GM23338 (cell line): ENCODE results near the gene NAT8L. TPM values are rescaled to one million over a fixed set of nuclear protein-coding genes. Genes with fewer than 3 reads are reported as not detected.

Experiments used
- ATAC-seq: fragments of 200-7000 bp; cut with Tn5 transposase; 3 replicates; pipeline ENCODE4 v1.9.1; 2020
- DNase-seq: peaks from one replicate; pipeline ENCODE4 v3.0.0-alpha.2; 2015; ENCODE audit warnings: low spot score
- H2AFZ ChIP-seq: fragments of 200-600 bp; sonication (generic); 2 replicates; pipeline ENCODE4 v1.8.0; 2016; ENCODE audit warnings: antibody characterized with exemption, mild to moderate bottlenecking, moderate library complexity
- H3F3A ChIP-seq: fragments of 200-600 bp; sonication (generic); replicated peaks from 2 replicates; pipeline ENCODE4 v1.8.0; 2017; ENCODE audit warnings: antibody characterized with exemption, mixed run types, low read depth
- H3K27ac ChIP-seq: fragments of 200-600 bp; sonication (generic); 2 replicates; pipeline ENCODE4 v1.6.1; 2016; ENCODE audit warnings: low read depth
- H3K27me3 ChIP-seq: fragments of 200-600 bp; sonication (generic); 2 replicates; pipeline ENCODE4 v1.8.0; 2016; ENCODE audit warnings: mild to moderate bottlenecking, mixed run types, moderate library complexity; ENCODE audit not compliant: insufficient read depth
- H3K36me3 ChIP-seq: fragments of 200-600 bp; sonication (generic); 2 replicates; pipeline ENCODE4 v1.8.0; 2016; ENCODE audit warnings: mild to moderate bottlenecking; ENCODE audit not compliant: insufficient read depth
- H3K4me1 ChIP-seq: fragments of 200-600 bp; sonication (generic); 2 replicates; pipeline ENCODE4 v1.8.0; 2016; ENCODE audit warnings: mild to moderate bottlenecking, moderate library complexity; ENCODE audit not compliant: insufficient read depth
- H3K4me2 ChIP-seq: fragments of 200-600 bp; sonication (generic); 2 replicates; pipeline ENCODE4 v1.7.1; 2017; ENCODE audit warnings: mixed run types
- H3K4me3 ChIP-seq: fragments of 200-600 bp; sonication (generic); 2 replicates; pipeline ENCODE4 v1.6.1; 2016; ENCODE audit warnings: mixed run types
- H3K79me2 ChIP-seq: fragments of 200-600 bp; sonication (generic); replicated peaks from 2 replicates; pipeline ENCODE4 v1.8.0; 2017; ENCODE audit warnings: mild to moderate bottlenecking; ENCODE audit not compliant: insufficient read depth
- H3K9me2 ChIP-seq: fragments of 200-600 bp; sonication (generic); 2 replicates; pipeline ENCODE4 v1.8.0; 2017; ENCODE audit not compliant: insufficient read depth
- H4K20me1 ChIP-seq: fragments of 200-600 bp; sonication (generic); replicated peaks from 2 replicates; pipeline ENCODE4 v1.8.0; 2017; ENCODE audit warnings: mild to moderate bottlenecking; ENCODE audit not compliant: insufficient read depth
- H3K27ac Mint-ChIP-seq: 2 replicates; pipeline ENCODE4 v1.8.0; 2020; ENCODE audit warnings: inconsistent platforms, mild to moderate bottlenecking, moderate library complexity, mixed read lengths
- H3K27me3 Mint-ChIP-seq: 3 replicates; pipeline ENCODE4 v1.8.0; 2022; ENCODE audit warnings: low read depth, mild to moderate bottlenecking, moderate library complexity, mixed read lengths, inconsistent platforms; ENCODE audit not compliant: insufficient read depth, poor library complexity
- H3K36me3 Mint-ChIP-seq: 3 replicates; pipeline ENCODE4 v1.8.0; 2021; ENCODE audit warnings: low read depth, mild to moderate bottlenecking, inconsistent platforms, moderate library complexity, mixed read lengths
- H3K4me1 Mint-ChIP-seq: 3 replicates; pipeline ENCODE4 v1.8.0; 2020; ENCODE audit warnings: mild to moderate bottlenecking, inconsistent platforms, mixed read lengths
- H3K4me3 Mint-ChIP-seq: 3 replicates; pipeline ENCODE4 v1.8.0; 2021; ENCODE audit warnings: moderate library complexity, mild to moderate bottlenecking, inconsistent platforms, mixed read lengths
- H3K9me3 Mint-ChIP-seq: 3 replicates; pipeline ENCODE4 v1.8.0; 2020; ENCODE audit warnings: moderate library complexity, mild to moderate bottlenecking, inconsistent platforms, mixed read lengths
- CREB1 ChIP-seq: fragments of 250-450 bp; sonication (Bioruptor Pico); IDR thresholded peaks from 2 replicates; pipeline ENCODE4 v1.5.0; 2020; ENCODE audit warnings: low read depth, mild to moderate bottlenecking, moderate library complexity
- EZH2phosphoT487 ChIP-seq: fragments of 200-600 bp; sonication (generic); IDR thresholded peaks from one replicate; pipeline ENCODE4 v1.8.1; 2018; ENCODE audit warnings: antibody characterized with exemption; ENCODE audit not compliant: unreplicated experiment
- JUNB ChIP-seq: IDR thresholded peaks from one replicate; pipeline ENCODE4 v1.6.1; 2016; ENCODE audit warnings: antibody characterized with exemption; ENCODE audit not compliant: unreplicated experiment
- NANOG ChIP-seq: IDR thresholded peaks from 2 replicates; pipeline ENCODE4 v1.6.1; 2016; ENCODE audit warnings: antibody characterized with exemption, borderline replicate concordance
- POLR2AphosphoS5 ChIP-seq: IDR thresholded peaks from 2 replicates; pipeline ENCODE4 v1.6.1; 2016; ENCODE audit warnings: antibody characterized with exemption, low read depth
- REST ChIP-seq: IDR thresholded peaks from one replicate; pipeline ENCODE4 v1.6.1; 2018; ENCODE audit warnings: antibody characterized with exemption; ENCODE audit not compliant: unreplicated experiment
- STAT1 ChIP-seq: IDR thresholded peaks from one replicate; pipeline ENCODE4 v1.6.1; 2016; ENCODE audit warnings: antibody characterized with exemption; ENCODE audit not compliant: unreplicated experiment
- ZNF331 ChIP-seq: fragments of 250-450 bp; sonication (Bioruptor Pico); IDR thresholded peaks from 2 replicates; pipeline ENCODE4 v1.5.0; 2020; ENCODE audit warnings: low read depth, mild to moderate bottlenecking, moderate library complexity
- polyA plus RNA-seq: library from polyadenylated mRNA; unstranded; fragments of >200 nt; fragmentation: Nextera tagmentation; extraction: Ambion mirVana; gene quantifications from 2 replicates; pipeline ENCODE4 v1.2.1, GENCODE V29; 2016
- total RNA-seq: library from RNA; depleted of rRNA; stranded (reverse); fragments of >200 nt; shearing (Covaris generic); gene quantifications from 2 replicates; pipeline ENCODE4 v1.2.3, GENCODE V29; 2014
- TF ChIP-seq, protein P1 (sequence below): fragments of 250-450 bp; sonication (Bioruptor Pico); IDR thresholded peaks from 2 replicates; pipeline ENCODE4 v1.5.0; 2020; ENCODE audit warnings: mild to moderate bottlenecking, moderate library complexity

NAT8L gene
- total and polyA plus RNA-seq, 2 experiments from 2014 or later, result 1.6 to 9.7 TPM

DNA sequence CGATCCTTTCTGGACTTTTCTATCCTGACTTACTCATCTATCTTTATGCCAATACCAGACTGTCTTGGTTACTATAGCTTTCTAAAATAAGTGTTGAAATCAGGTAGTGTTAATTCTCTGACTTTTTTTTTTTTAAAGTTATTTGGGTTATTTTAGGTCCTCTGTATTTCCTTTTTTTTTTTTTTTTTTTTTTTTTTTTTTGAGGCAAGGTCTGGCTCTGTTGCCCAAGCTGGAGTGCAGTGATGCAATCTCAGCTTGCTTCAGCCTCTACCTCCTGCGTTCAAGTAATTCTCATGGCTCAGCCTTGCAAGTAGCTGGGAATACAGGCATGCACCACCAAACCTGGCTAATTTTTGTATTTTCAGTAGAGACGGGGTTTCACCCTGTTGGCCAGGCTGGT, 47.5 kb upstream of the NAT8L start:
- Histone ChIP-seq H3K4me2 (no peak overlapping the region), H3K36me3 (no peaks in the 10 kb centered on the region), H3K79me2 (peaks cover 18% of the 10 kb centered on the region), H3K4me3 (no peak overlapping the region), H4K20me1 (peaks cover 12% of the 10 kb centered on the region), H3F3A (no peaks in the 10 kb centered on the region; the same call in 1 of the 2 replicates), H3K27me3 (peaks cover 7% of the 10 kb centered on the region; the same call in 1 of the 2 replicates), H3K4me1 (peaks cover 5% of the 10 kb centered on the region; the same call in 1 of the 2 replicates), H3K9me2 (no peaks in the 10 kb centered on the region), H2AFZ (no peak overlapping the region), H3K27ac (no peak overlapping the region)
- no peaks in the 10 kb centered on the region for H3K9me3 Mint-ChIP-seq
- H3K4me3 Mint-ChIP-seq, result no peak overlapping the region
- H3K4me1 Mint-ChIP-seq, result peaks cover 9% of the 10 kb centered on the region; the same call in 2 of the 3 replicates
- H3K36me3 Mint-ChIP-seq, result peaks cover 6% of the 10 kb centered on the region; the same call in 1 of the 3 replicates
- peaks cover 20% of the 10 kb centered on the region for H3K27me3 Mint-ChIP-seq
- TF ChIP-seq STAT1 (no peak), REST (no peak), EZH2phosphoT487 (no peak), ZNF331 (no peak), POLR2AphosphoS5 (no peak), NANOG (no peak), JUNB (no peak), CREB1 (CRISPR knock-in tag) (no peak)
- TF ChIP-seq, protein P1, sequence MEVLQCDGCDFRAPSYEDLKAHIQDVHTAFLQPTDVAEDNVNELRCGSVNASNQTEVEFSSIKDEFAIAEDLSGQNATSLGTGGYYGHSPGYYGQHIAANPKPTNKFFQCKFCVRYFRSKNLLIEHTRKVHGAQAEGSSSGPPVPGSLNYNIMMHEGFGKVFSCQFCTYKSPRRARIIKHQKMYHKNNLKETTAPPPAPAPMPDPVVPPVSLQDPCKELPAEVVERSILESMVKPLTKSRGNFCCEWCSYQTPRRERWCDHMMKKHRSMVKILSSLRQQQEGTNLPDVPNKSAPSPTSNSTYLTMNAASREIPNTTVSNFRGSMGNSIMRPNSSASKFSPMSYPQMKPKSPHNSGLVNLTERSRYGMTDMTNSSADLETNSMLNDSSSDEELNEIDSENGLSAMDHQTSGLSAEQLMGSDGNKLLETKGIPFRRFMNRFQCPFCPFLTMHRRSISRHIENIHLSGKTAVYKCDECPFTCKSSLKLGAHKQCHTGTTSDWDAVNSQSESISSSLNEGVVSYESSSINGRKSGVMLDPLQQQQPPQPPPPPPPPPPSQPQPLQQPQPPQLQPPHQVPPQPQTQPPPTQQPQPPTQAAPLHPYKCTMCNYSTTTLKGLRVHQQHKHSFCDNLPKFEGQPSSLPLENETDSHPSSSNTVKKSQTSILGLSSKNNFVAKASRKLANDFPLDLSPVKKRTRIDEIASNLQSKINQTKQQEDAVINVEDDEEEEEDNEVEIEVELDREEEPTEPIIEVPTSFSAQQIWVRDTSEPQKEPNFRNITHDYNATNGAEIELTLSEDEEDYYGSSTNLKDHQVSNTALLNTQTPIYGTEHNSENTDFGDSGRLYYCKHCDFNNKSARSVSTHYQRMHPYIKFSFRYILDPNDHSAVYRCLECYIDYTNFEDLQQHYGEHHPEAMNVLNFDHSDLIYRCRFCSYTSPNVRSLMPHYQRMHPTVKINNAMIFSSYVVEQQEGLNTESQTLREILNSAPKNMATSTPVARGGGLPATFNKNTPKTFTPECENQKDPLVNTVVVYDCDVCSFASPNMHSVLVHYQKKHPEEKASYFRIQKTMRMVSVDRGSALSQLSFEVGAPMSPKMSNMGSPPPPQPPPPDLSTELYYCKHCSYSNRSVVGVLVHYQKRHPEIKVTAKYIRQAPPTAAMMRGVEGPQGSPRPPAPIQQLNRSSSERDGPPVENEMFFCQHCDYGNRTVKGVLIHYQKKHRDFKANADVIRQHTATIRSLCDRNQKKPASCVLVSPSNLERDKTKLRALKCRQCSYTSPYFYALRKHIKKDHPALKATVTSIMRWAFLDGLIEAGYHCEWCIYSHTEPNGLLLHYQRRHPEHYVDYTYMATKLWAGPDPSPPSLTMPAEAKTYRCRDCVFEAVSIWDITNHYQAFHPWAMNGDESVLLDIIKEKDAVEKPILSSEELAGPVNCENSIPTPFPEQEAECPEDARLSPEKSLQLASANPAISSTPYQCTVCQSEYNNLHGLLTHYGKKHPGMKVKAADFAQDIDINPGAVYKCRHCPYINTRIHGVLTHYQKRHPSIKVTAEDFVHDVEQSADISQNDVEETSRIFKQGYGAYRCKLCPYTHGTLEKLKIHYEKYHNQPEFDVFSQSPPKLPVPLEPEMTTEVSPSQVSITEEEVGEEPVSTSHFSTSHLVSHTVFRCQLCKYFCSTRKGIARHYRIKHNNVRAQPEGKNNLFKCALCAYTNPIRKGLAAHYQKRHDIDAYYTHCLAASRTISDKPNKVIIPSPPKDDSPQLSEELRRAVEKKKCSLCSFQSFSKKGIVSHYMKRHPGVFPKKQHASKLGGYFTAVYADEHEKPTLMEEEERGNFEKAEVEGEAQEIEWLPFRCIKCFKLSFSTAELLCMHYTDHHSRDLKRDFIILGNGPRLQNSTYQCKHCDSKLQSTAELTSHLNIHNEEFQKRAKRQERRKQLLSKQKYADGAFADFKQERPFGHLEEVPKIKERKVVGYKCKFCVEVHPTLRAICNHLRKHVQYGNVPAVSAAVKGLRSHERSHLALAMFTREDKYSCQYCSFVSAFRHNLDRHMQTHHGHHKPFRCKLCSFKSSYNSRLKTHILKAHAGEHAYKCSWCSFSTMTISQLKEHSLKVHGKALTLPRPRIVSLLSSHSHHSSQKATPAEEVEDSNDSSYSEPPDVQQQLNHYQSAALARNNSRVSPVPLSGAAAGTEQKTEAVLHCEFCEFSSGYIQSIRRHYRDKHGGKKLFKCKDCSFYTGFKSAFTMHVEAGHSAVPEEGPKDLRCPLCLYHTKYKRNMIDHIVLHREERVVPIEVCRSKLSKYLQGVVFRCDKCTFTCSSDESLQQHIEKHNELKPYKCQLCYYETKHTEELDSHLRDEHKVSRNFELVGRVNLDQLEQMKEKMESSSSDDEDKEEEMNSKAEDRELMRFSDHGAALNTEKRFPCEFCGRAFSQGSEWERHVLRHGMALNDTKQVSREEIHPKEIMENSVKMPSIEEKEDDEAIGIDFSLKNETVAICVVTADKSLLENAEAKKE, result no peak
- H3K27ac Mint-ChIP-seq, result no peak overlapping the region
- ATAC-seq (no peak), DNase-seq (no peak)
